Endothelial cell (in vitro differentiated cells): ENCODE measurements around the gene BCAP29. TPM values are rescaled to one million over a fixed set of nuclear protein-coding genes. Genes with fewer than 3 reads are reported as not detected.

Experiments
- DNase-seq: peaks from one replicate; pipeline ENCODE4 v3.0.0; 2021; ENCODE audit warnings: low spot score
- H3K27ac Mint-ChIP-seq: one replicate; pipeline ENCODE4 v1.8.0; 2021; ENCODE audit warnings: mixed read lengths, inconsistent platforms; ENCODE audit not compliant: unreplicated experiment
- H3K27me3 Mint-ChIP-seq: one replicate; pipeline ENCODE4 v1.8.0; 2021; ENCODE audit warnings: mild to moderate bottlenecking, moderate library complexity, mixed read lengths, inconsistent platforms; ENCODE audit not compliant: unreplicated experiment
- H3K36me3 Mint-ChIP-seq: one replicate; pipeline ENCODE4 v1.8.0; 2021; ENCODE audit warnings: mild to moderate bottlenecking, low read depth, mixed read lengths, inconsistent platforms; ENCODE audit not compliant: unreplicated experiment
- H3K4me1 Mint-ChIP-seq: one replicate; pipeline ENCODE4 v1.8.0; 2021; ENCODE audit warnings: mild to moderate bottlenecking, mixed read lengths, inconsistent platforms; ENCODE audit not compliant: unreplicated experiment
- H3K4me3 Mint-ChIP-seq: one replicate; pipeline ENCODE4 v1.8.0; 2021; ENCODE audit warnings: mild to moderate bottlenecking, mixed read lengths, inconsistent platforms; ENCODE audit not compliant: unreplicated experiment
- H3K9me3 Mint-ChIP-seq: one replicate; pipeline ENCODE4 v1.8.0; 2021; ENCODE audit warnings: mixed read lengths, inconsistent platforms; ENCODE audit not compliant: unreplicated experiment
- CTCF ChIP-seq: fragments of 200-600 bp; sonication (generic); IDR thresholded peaks from one replicate; pipeline ENCODE4 v1.5.0; 2021; ENCODE audit warnings: antibody characterized with exemption; ENCODE audit not compliant: unreplicated experiment
- total RNA-seq: library from RNA; stranded (reverse); fragmentation: NEBNext Ultra II Directional; extraction: Animal tissue kit (Norgen Biotek cat#: 25700); gene quantifications from one replicate; pipeline ENCODE4 v1.2.1, GENCODE V29; 2021; ENCODE audit not compliant: unreplicated experiment

BCAP29 gene
- total RNA-seq, 1 donor from 2014 or later, result 114 TPM

- TF ChIP-seq CTCF, result no peak
- no peak overlapping the region for H3K4me3 Mint-ChIP-seq
- H3K27ac Mint-ChIP-seq, result no peak overlapping the region
- H3K9me3 Mint-ChIP-seq, result no peaks in the 10 kb centered on the region
- no peak for DNase-seq
- H3K27me3 Mint-ChIP-seq, result no peaks in the 10 kb centered on the region
- H3K4me1 Mint-ChIP-seq, result peaks cover 3% of the 10 kb centered on the region
- H3K36me3 Mint-ChIP-seq, result peaks cover 7% of the 10 kb centered on the region
Observed at GRCh38 chr7:107570298-107570697, 9.7 kb upstream of the BCAP29 start.

GRCh38 chr7:107573537-107573936 is 6.5 kb upstream of the BCAP29 start:
- TF ChIP-seq CTCF, result no peak
- H3K4me3 Mint-ChIP-seq, result no peak overlapping the region
- H3K4me1 Mint-ChIP-seq, result peaks cover 4% of the 10 kb centered on the region
- H3K27ac Mint-ChIP-seq, result no peak overlapping the region
- H3K9me3 Mint-ChIP-seq, result no peaks in the 10 kb centered on the region
- DNase-seq, result no peak
- no peaks in the 10 kb centered on the region for H3K27me3 Mint-ChIP-seq
- peaks cover 7% of the 10 kb centered on the region for H3K36me3 Mint-ChIP-seq

GRCh38 chr7:107579554-107579884 is 527 bp upstream of the BCAP29 start:
- no peak for TF ChIP-seq CTCF
- H3K27me3 Mint-ChIP-seq, result no peaks in the 10 kb centered on the region
- H3K36me3 Mint-ChIP-seq, result no peaks in the 10 kb centered on the region
- H3K27ac Mint-ChIP-seq, result peak overlapping the region; percentile 93
- H3K4me3 Mint-ChIP-seq, result peak overlapping the region; percentile 95
- no peaks in the 10 kb centered on the region for H3K9me3 Mint-ChIP-seq
- DNase-seq, result no peak
- H3K4me1 Mint-ChIP-seq, result peaks cover 18% of the 10 kb centered on the region

GRCh38 chr7:107580716-107581383 is 804 bp downstream of the BCAP29 start:
- no peak for TF ChIP-seq CTCF
- Mint-ChIP-seq H3K9me3 (no peaks in the 10 kb centered on the region), H3K36me3 (peaks cover 9% of the 10 kb centered on the region), H3K4me1 (peaks cover 18% of the 10 kb centered on the region), H3K4me3 (peak overlapping the region; percentile 90), H3K27ac (peak overlapping the region; percentile 83), H3K27me3 (no peaks in the 10 kb centered on the region)
- DNase-seq, result no peak

GRCh38 chr7:107581387-107582013 is 1.5 kb downstream of the BCAP29 start:
- H3K9me3 Mint-ChIP-seq, result no peaks in the 10 kb centered on the region
- peak overlapping the region; percentile 34 for H3K27ac Mint-ChIP-seq

More at GRCh38 chr7:107581387-107582013, 1.5 kb downstream of the BCAP29 start:
- H3K27me3 Mint-ChIP-seq, result no peaks in the 10 kb centered on the region
- no peak for TF ChIP-seq CTCF
- peak overlapping the region; percentile 90 for H3K4me3 Mint-ChIP-seq
- peaks cover 18% of the 10 kb centered on the region for H3K4me1 Mint-ChIP-seq
- DNase-seq, result no peak
- H3K36me3 Mint-ChIP-seq, result peaks cover 9% of the 10 kb centered on the region
